Measurements from ENCODE around the gene KCND3. TPM values are rescaled to one million over a fixed set of nuclear protein-coding genes. Genes with fewer than 3 reads are reported as not detected.
A peak's percentile ranks its signal among the peaks of the same experiment; 100 is the strongest.

The KCND3 gene
- total RNA-seq, 1 donor from 2014 or later = 0.06 TPM

DNA sequence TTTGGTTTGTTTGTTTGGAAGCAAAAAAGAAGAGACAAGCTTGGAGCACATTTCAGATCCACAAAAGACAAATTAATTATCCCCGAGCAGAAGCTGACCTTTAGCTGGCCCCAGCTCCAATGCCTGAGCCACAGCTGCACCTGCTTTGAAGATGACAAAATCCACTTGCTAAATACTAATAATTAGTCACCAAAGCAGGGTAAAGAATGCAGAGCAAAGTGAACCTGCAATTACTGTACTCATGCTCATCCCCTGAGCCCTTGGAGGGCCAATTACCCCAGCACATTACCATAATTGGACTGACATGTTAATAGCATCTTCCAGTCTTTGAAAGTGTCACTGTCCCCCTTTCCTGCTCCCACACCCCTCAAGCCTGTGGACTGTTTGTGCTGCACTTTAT, 38.2 kb upstream of the KCND3 start:
- Mint-ChIP-seq H3K36me3 (no peaks in the 10 kb centered on the region), H3K9me3 (no peaks in the 10 kb centered on the region), H3K27ac (no peak overlapping the region), H3K27me3 (ENCODE audit: insufficient read depth, low read depth) (peaks cover 2% of the 10 kb centered on the region), H3K4me1 (no peaks in the 10 kb centered on the region), H3K4me3 (no peak overlapping the region)
- no peak overlapping the region for H3K4me3 ChIP-seq
- no peak overlapping the region for H3K9ac ChIP-seq
- no peaks in the 10 kb centered on the region for H3K9me3 ChIP-seq (ENCODE audit: low read depth)
- peaks cover 22% of the 10 kb centered on the region for H3K4me1 ChIP-seq
- no peaks in the 10 kb centered on the region for H3K27me3 ChIP-seq
- no peaks in the 10 kb centered on the region for H3F3A ChIP-seq (ENCODE audit: low read depth)
- TF ChIP-seq EZH2phosphoT487 (IDR thresholded peaks at IDR 0.05) (no peak), EZH2 (IDR thresholded peaks at IDR 0.05) (no peak)
- TF ChIP-seq, protein P1, sequence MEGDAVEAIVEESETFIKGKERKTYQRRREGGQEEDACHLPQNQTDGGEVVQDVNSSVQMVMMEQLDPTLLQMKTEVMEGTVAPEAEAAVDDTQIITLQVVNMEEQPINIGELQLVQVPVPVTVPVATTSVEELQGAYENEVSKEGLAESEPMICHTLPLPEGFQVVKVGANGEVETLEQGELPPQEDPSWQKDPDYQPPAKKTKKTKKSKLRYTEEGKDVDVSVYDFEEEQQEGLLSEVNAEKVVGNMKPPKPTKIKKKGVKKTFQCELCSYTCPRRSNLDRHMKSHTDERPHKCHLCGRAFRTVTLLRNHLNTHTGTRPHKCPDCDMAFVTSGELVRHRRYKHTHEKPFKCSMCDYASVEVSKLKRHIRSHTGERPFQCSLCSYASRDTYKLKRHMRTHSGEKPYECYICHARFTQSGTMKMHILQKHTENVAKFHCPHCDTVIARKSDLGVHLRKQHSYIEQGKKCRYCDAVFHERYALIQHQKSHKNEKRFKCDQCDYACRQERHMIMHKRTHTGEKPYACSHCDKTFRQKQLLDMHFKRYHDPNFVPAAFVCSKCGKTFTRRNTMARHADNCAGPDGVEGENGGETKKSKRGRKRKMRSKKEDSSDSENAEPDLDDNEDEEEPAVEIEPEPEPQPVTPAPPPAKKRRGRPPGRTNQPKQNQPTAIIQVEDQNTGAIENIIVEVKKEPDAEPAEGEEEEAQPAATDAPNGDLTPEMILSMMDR (IDR thresholded peaks at IDR 0.05) = no peak
- H2AFZ ChIP-seq (replicated peaks) = no peak overlapping the region
- peak; percentile 25 for DNase-seq (ENCODE audit: low spot score)
- H3K27ac ChIP-seq = no peak overlapping the region
- peak overlapping the region; percentile 2 for H3K4me2 ChIP-seq
- no peaks in the 10 kb centered on the region for H3K36me3 ChIP-seq
- H4K20me1 ChIP-seq (ENCODE audit: low read depth) = no peaks in the 10 kb centered on the region
- H3K79me2 ChIP-seq (ENCODE audit: low read depth) = no peaks in the 10 kb centered on the region

GRCh38 chr1:112026501-112026900, 37.0 kb upstream of the KCND3 start:
- Histone ChIP-seq H3F3A (ENCODE audit: low read depth) (no peaks in the 10 kb centered on the region), H3K9ac (no peak overlapping the region), H3K36me3 (no peaks in the 10 kb centered on the region), H3K4me3 (no peak overlapping the region), H3K27ac (no peak overlapping the region), H3K27me3 (no peaks in the 10 kb centered on the region), H3K4me2 (no peak overlapping the region), H3K4me1 (peaks cover 23% of the 10 kb centered on the region), H2AFZ (replicated peaks) (no peak overlapping the region), H3K9me3 (ENCODE audit: low read depth) (no peaks in the 10 kb centered on the region), H3K79me2 (ENCODE audit: low read depth) (no peaks in the 10 kb centered on the region), H4K20me1 (ENCODE audit: low read depth) (no peaks in the 10 kb centered on the region)
- Mint-ChIP-seq H3K27me3 (ENCODE audit: insufficient read depth, low read depth) (peaks cover 2% of the 10 kb centered on the region), H3K36me3 (no peaks in the 10 kb centered on the region), H3K4me1 (peaks cover 4% of the 10 kb centered on the region), H3K4me3 (no peak overlapping the region), H3K27ac (no peak overlapping the region), H3K9me3 (no peaks in the 10 kb centered on the region)
- no peak for DNase-seq (ENCODE audit: low spot score)
- TF ChIP-seq, protein P1 (IDR thresholded peaks at IDR 0.05) = no peak
- no peak for TF ChIP-seq EZH2phosphoT487 (IDR thresholded peaks at IDR 0.05)
- TF ChIP-seq EZH2 (IDR thresholded peaks at IDR 0.05) = no peak

- no peaks in the 10 kb centered on the region for H3K27me3 ChIP-seq
- H3K79me2 ChIP-seq (ENCODE audit: low read depth) = no peaks in the 10 kb centered on the region
- H3K4me3 Mint-ChIP-seq = no peak overlapping the region
Measured at GRCh38 chr1:112026016-112026415, 36.5 kb upstream of the KCND3 start.

More at GRCh38 chr1:112026016-112026415, 36.5 kb upstream of the KCND3 start:
- H3K4me3 ChIP-seq = no peak overlapping the region
- TF ChIP-seq EZH2phosphoT487 (IDR thresholded peaks at IDR 0.05) (no peak), EZH2 (IDR thresholded peaks at IDR 0.05) (no peak)
- TF ChIP-seq, protein P1 (IDR thresholded peaks at IDR 0.05) = no peak
- H3K4me1 ChIP-seq = peaks cover 28% of the 10 kb centered on the region
- peaks cover 8% of the 10 kb centered on the region for H3K4me1 Mint-ChIP-seq
- H2AFZ ChIP-seq (replicated peaks) = no peak overlapping the region
- H3F3A ChIP-seq (ENCODE audit: low read depth) = no peaks in the 10 kb centered on the region
- H3K27ac Mint-ChIP-seq = no peak overlapping the region
- no peaks in the 10 kb centered on the region for H3K9me3 ChIP-seq (ENCODE audit: low read depth)
- no peaks in the 10 kb centered on the region for H3K36me3 ChIP-seq
- H3K27ac ChIP-seq = no peak overlapping the region
- no peaks in the 10 kb centered on the region for H3K9me3 Mint-ChIP-seq
- H4K20me1 ChIP-seq (ENCODE audit: low read depth) = no peaks in the 10 kb centered on the region
- no peak overlapping the region for H3K9ac ChIP-seq
- no peak overlapping the region for H3K4me2 ChIP-seq
- H3K27me3 Mint-ChIP-seq (ENCODE audit: insufficient read depth, low read depth) = peaks cover 2% of the 10 kb centered on the region
- H3K36me3 Mint-ChIP-seq = no peaks in the 10 kb centered on the region
- no peak for DNase-seq (ENCODE audit: low spot score)

Data from neural progenitor cell (in vitro differentiated cells).